Brain microvascular endothelial cell (primary cell): Measurements from ENCODE around the gene ALK.

Experiments
- DNase-seq: peaks from one replicate; pipeline ENCODE4 v3.0.0-alpha.2; 2020
- H3K27ac ChIP-seq: fragments of 250-450 bp; sonication (Bioruptor Pico); 2 replicates; pipeline ENCODE4 v1.5.1; 2020; ENCODE audit warnings: mild to moderate bottlenecking, moderate library complexity
- H3K27me3 ChIP-seq: fragments of 250-450 bp; sonication (Bioruptor Pico); replicated peaks from 2 replicates; pipeline ENCODE4 v1.5.1; 2020; ENCODE audit warnings: mild to moderate bottlenecking
- H3K36me3 ChIP-seq: fragments of 250-450 bp; sonication (Bioruptor Pico); replicated peaks from 2 replicates; pipeline ENCODE4 v1.5.1; 2020; ENCODE audit warnings: mild to moderate bottlenecking
- H3K4me3 ChIP-seq: 2 replicates; pipeline ENCODE4 v1.5.1; 2011; ENCODE audit warnings: low read depth, mild to moderate bottlenecking, control low read depth, low read length, moderate library complexity
- in situ Hi-C: cut with HindIII; loops from 2 replicates; pipeline ENCODE4 v1.10.0; 2017; ENCODE audit warnings: low sequenced_read_pairs, low pct_ligation_motif_present
- TF ChIP-seq, protein P1 (sequence below): IDR thresholded peaks from 2 replicates; pipeline ENCODE4 v1.5.1; 2011; ENCODE audit warnings: low read depth, mild to moderate bottlenecking, moderate library complexity, low read length, control low read depth, inconsistent platforms; ENCODE audit errors: missing control alignments

ALK gene

DNA sequence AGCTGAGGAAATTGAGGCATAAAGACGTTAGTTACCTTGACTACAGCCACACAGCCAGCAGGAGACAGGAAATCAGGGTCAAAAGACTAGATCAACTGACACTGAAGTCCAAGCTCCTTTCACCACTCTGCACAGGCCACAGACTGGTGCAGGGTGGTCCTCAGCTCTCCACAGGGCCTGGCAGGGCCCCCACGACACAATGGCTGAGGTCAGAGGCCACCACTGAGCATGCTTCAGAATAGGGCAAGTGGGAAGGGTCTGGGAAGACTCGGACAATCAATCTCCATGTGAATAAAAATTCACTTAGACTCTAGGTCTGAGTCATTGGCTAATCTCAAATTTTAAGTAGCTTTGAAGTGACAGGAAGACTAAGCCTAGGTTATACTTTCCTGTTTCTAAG lies 201.7 kb downstream of the ALK start:
- in situ Hi-C loops: no loop called here
- no peak for DNase-seq

DNA sequence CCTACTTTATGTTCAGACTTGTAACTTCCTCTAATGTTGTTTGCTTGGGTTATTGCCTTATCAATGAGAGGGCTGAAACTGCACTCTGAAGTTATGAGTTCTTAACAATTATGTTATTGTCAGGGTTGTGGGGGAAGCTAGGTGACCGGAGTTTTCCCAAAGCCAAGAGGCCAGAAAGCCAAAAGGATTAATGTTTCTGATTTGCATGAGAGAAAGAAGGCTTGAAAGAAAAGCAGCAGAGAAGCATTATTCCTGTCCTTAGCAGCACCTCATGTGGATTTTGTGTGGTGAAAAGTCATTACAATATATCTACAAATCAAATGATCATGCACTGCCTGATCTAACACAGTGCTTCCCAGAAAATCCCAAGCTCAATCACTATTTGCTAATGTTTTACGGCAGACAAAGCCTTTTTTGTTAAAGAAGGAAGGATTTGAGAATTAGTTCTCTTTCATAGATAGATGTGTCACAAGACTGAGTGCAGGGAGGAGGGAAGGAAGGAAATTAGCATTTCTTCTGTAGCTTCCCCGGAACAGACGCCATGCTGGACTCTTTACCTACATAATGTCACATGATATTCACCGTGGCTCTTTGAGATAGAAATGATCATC lies 203.2 kb downstream of the ALK start:
- Histone ChIP-seq H3K36me3 (no peaks in the 10 kb centered on the region), H3K27ac (no peak overlapping the region), H3K27me3 (no peaks in the 10 kb centered on the region), H3K4me3 (no peak overlapping the region)
- DNase-seq: no peak
- in situ Hi-C loops: no loop called here
- TF ChIP-seq, protein P1, sequence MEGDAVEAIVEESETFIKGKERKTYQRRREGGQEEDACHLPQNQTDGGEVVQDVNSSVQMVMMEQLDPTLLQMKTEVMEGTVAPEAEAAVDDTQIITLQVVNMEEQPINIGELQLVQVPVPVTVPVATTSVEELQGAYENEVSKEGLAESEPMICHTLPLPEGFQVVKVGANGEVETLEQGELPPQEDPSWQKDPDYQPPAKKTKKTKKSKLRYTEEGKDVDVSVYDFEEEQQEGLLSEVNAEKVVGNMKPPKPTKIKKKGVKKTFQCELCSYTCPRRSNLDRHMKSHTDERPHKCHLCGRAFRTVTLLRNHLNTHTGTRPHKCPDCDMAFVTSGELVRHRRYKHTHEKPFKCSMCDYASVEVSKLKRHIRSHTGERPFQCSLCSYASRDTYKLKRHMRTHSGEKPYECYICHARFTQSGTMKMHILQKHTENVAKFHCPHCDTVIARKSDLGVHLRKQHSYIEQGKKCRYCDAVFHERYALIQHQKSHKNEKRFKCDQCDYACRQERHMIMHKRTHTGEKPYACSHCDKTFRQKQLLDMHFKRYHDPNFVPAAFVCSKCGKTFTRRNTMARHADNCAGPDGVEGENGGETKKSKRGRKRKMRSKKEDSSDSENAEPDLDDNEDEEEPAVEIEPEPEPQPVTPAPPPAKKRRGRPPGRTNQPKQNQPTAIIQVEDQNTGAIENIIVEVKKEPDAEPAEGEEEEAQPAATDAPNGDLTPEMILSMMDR: no peak

More for the DNA sequence above, 201.7 kb downstream of the ALK start:
- Histone ChIP-seq H3K4me3 (no peak overlapping the region), H3K27ac (no peak overlapping the region), H3K36me3 (no peaks in the 10 kb centered on the region), H3K27me3 (no peaks in the 10 kb centered on the region)
- TF ChIP-seq, protein P1: no peak

DNA sequence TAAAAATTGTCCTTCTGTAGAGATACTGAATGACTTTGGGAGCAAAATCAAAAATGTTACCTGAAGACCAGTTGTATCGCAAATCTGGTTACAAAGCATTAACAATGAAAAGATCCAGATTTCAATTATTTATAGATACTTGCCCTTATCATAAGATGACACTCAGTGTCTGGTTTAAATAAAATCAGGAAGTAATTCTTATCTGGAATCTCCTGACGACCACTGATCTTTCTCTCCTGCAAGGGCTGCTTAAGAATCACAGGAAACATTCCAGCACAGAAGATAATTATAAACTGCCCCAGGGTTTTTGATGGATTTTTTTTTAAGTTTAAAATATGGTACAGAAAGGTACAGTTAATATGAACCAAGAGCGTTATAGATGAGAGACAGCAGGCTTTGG lies 205.7 kb downstream of the ALK start:
- Histone ChIP-seq H3K27ac (no peak overlapping the region), H3K36me3 (no peaks in the 10 kb centered on the region), H3K27me3 (no peaks in the 10 kb centered on the region), H3K4me3 (no peak overlapping the region)
- TF ChIP-seq, protein P1: no peak
- in situ Hi-C loops: no loop called here
- no peak for DNase-seq

DNA sequence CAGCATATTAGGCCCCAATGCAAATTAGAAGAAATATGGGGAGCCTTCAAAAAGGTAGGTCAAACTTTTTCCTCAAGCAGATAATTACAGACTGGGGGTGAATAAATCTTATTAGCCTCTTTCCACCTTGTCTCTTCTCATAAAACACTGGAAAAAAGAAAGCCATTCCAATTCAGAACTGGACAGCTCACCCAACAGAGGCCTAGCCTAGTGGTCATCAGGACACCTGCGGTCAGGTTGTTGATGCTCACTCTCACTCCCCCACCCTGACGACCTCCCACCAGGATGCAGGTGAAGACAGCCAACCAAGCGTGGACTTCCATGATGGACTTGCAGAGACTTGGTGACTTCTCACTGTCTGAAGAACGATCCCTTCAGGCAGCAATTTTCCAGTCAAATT lies 207.1 kb downstream of the ALK start:
- H3K27me3 ChIP-seq: no peaks in the 10 kb centered on the region
- no peaks in the 10 kb centered on the region for H3K36me3 ChIP-seq
- no peak overlapping the region for H3K27ac ChIP-seq
- TF ChIP-seq, protein P1: peak; percentile 41
- H3K4me3 ChIP-seq: no peak overlapping the region
- DNase-seq: no peak
- in situ Hi-C loops: no loop called here

DNA sequence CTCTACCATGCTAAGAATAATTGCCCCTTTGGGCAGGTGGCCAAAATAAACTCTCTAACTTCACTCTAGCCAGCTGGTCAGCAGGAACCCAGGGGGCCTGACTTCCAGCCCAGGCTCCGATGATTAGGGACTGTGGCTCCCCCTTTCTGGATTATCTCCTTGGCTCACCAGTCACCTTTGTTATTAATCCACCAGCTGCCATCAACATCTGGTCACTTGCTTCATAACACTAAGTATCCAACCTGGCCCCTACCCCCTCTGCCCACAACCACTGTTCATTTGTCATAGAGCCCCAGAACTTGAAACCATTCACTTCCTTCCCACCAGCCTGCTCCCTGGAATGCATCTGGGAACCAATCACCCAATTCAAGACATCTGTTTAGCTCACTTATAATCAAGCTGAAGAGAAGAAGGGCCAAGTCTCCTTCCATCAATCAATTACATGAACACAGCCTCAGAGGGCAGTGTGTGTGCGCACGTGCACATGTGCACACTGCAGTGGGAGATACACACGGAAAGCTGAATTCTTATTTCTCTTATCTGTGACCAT lies 215.1 kb downstream of the ALK start:
- no peak for DNase-seq
- no peaks in the 10 kb centered on the region for H3K36me3 ChIP-seq
- in situ Hi-C loops: no loop called here
- TF ChIP-seq, protein P1: no peak
- no peak overlapping the region for H3K27ac ChIP-seq
- H3K4me3 ChIP-seq: no peak overlapping the region
- H3K27me3 ChIP-seq: no peaks in the 10 kb centered on the region

DNA sequence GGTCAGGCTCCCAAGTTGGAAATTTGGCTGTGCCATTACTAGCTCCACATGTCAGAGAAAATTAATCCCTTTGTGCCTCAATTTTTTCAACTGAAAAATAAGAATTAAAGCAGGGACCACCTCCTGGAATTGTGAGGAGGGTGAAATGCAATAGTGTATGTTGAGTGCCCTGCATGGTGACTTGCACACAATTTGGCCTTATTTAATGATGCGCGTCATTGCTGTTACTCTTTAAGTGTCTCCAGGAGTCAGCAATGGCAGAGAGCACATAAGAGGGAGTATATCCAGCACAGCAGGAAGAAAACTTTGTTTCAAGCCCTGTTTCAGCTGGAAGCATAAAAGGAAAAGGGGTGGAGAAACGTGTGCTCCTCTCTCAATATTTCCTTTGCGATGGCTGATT lies 215.8 kb downstream of the ALK start:
- Histone ChIP-seq H3K36me3 (no peaks in the 10 kb centered on the region), H3K4me3 (no peak overlapping the region), H3K27ac (no peak overlapping the region), H3K27me3 (no peaks in the 10 kb centered on the region)
- in situ Hi-C loops: no loop called here
- TF ChIP-seq, protein P1: no peak
- no peak for DNase-seq
